Stimulated activated CD4-positive, alpha-beta T cell treated with anti-CD3 and anti-CD28 coated beads, Interleukin-2, amount 100 ng/mL, for 48 hours (primary cell): ENCODE data around the gene ECEL1.
"Not testable (repeated sequence)": the region's sequence is repeated elsewhere in the genome, so short reads cannot be mapped to it uniquely, and the experiment has no call there.

Experiments used
- DNase-seq, 2 donors: peaks; one replicate each; pipeline ENCODE4 v3.0.0-alpha.2; 2020

ECEL1 gene

DNA sequence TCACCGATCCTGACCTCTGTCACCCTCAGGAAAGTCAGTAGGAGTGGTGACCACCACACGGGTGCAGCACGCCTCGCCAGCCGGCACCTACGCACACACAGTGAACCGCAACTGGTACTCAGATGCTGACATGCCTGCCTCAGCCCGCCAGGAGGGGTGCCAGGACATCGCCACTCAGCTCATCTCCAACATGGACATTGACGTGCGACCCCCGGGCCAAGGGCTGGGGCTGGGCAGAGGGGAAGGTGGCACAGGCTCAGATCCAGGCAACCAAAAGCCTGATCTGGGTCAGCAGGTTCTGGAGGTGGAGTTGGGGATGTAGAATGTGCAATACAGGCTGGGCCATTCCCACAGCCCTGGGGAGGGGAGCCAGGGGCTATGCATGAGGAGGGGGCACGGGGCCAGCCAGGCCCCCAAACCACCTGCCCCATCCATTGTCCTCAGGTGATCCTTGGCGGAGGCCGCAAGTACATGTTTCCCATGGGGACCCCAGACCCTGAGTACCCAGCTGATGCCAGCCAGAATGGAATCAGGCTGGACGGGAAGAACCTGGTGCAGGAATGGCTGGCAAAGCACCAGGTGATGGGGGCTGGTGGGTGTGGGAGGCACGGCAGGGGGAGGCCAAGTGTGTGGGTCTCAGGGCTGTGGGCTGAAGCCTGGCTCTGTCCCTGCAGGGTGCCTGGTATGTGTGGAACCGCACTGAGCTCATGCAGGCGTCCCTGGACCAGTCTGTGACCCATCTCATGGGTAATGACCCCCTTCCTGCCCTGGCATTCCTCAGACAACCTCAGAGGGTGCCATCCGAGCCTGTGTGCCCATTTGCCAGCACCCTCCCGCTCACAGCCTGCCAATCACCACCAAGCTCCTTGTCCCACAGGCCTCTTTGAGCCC, 30.3 kb downstream of the ECEL1 start:
- DNase-seq, result no peak

GRCh38 chr2:232456296-232457120, 31.1 kb downstream of the ECEL1 start:
- DNase-seq, result no peak

DNA sequence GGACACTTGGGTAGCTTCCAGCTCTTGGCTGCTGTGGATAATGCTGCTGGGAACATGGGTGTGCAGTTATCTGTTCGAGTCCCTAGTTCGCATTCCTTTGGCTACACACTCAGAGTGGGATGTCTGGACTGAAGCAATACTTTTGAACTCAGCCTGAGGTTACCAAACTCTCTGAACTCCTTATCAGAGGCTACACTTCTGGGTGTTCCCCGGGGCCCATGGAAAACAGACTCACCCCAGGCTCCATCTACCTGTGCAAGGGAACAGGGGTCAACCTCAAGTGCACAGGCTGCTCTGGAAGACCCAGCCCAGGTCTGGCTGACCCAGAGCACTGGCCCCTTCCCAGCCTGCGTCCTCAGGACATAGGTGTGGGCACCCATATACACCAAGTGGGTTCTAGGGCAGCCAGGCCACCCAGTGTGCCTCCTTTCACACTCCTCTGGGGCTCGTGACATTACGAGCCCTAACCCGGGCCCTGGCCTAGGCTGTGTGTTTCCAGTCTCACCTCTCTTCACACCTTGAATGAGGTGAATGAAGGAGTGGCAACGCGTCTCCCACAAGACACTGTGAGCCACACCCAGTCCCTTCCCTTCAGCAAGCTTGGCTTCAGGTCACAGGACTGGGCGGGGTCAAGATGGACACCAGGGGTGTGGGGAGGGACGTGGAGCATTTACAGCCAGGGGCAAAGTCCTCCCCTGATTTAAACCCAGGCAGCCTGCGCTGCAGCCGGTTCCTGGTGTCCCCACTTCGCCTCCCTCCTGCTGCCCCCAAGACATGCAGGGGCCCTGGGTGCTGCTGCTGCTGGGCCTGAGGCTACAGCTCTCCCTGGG, 32.0 kb downstream of the ECEL1 start, which contains the start of gene ALPI:
ALPI (plus strand) TSS at position 728 of the 830 bp plus-strand sequence; CDS start at position 775, 47 bp downstream.
- no peak for DNase-seq

- no peak for DNase-seq
These were observed 33.0 kb downstream of the ECEL1 start for GRCh38 chr2:232454630-232455029.

DNA sequence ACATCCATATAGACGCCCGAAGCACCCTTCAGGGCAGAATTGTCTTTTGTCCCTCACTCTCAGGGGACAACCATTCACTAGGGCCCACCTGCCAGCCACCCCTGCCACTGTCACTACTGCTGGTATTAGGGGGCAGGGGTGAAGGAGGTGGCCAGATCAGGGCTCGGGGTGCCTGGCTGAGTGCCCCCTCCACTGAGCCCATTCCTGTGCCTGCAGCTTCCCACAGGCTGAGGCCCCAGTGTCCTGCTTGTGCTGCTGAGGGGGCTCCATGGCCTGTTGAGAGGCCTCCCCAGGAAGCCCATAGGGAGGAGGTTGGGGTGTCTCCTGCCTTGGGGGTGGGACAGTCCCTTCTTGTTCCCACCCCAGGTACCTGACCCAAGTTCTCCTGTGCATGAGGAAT, 36.0 kb downstream of the ECEL1 start:
- not testable (repeated sequence) for DNase-seq

DNA sequence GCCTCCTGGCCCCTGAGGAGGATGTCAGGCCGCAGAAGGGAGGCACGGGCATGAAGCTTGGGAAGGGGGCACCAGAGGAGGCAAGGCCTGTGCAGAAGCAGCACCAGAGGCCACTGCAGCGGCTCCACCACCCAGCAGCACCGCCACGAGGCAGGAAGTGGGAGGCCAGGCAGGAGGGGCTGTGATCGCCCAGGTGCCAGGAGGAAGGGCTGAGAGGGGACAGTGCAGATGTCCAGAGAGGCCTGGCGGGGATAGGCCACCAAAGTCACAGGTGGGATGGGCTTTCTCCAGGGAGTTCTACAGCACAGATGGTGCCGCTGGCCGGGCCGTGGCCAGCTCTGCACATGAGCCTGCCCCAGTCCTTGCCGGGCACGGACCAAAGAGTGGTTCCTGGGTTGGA, 37.7 kb downstream of the ECEL1 start:
- no peak for DNase-seq

DNA sequence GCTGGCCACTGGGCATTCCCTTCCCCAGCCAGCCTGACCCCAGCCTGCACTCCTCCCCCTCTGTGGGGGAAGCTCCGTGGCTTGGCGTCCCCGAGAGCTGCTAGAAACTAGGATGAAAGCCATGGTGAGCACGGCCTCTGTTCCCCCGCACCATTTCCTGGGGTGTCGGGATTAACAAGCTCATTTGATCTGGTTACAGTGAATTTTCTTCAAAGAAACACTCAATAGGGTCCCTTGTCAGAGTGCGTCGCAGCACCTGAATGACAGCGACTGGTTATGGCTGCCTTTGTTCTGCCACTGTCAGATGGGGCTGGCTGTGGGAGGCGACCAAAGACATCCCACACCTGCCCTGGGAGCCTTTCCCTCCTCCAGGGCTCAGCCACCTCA, 39.3 kb downstream of the ECEL1 start:
- DNase-seq, result no peak

DNA sequence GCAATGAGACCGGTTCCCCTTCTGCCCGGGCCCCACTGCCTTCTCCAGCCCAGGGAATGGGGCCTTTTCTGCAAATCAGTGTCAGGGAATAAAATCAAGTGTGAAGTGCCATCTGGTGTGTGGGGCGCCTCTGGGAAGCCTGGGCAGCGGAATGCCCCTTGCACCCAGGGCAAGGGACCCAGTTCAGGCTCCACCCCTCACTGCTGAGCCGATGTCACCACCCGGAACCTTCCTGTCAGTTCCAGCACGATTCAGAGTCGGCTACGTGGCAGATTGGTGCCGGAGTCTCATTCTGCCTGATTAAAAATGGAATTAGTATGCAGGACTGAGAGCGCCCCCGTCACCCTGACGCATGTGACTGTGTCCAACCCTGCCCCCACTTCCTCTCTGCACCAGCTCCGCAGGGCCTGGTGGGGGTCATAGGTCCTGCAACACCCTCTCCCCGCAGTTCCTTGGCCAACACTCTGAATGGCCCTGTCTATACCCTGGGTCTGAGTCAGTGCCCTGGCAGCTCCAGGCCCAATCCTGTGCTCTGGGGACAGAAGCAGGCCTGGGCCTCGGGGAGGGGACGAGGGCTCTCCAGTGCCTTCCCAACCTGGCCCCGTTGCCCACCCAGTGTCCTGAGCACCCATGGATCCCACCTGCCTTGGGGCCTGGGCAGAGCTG, 39.9 kb downstream of the ECEL1 start:
- no peak for DNase-seq

DNA sequence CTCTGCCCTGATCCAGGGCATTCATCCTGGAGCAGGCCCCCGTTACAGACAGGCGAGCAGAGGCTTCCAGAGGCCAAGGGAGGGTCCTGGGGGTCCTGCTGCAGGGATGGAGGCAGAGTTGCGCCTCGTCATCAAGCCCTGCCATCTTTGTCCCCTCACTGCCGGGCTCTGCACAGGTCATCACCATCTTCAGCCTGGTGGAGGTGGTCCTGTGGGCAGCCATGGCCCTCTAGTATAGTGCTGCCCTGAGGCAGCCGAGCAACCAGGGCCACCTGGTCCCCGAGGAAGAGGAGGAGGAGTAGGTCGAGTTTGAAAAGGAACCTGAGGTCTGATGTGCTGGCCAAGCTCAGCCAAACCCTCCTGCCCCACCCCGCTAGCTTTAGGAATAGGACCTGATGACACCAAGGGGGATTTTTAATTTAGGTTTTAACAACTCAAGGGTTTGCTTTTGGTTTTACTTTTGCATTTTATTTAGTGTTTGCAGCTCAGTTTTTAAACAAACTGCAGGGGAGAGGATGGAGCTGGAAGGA, 40.5 kb downstream of the ECEL1 start:
- no peak for DNase-seq

DNA sequence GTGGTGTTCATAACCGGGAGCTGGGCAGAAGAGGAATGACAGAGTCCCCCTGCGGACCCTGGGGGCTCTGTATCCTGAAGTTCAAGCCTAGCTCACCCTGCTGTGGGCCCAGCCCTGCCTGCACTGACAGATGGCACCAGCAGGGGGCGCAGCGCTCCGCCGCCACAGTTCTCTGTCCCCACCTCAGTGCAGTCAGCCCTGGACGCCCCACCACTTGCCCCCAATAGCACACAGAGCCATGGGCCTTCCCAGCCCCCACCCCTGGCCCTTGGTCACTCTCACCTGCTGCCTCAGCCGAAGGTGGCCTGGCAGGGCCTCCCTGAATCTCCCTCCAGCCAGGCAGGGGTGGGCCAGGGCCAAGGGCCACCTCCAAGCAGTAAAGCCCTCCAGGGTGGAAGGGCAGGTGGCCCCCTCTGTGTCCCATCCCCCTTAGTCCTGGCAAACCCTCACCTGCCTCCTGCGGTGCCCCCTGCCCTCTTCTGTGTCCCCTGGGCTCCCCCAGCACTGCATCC, 41.3 kb downstream of the ECEL1 start:
- not testable (repeated sequence) for DNase-seq

DNA sequence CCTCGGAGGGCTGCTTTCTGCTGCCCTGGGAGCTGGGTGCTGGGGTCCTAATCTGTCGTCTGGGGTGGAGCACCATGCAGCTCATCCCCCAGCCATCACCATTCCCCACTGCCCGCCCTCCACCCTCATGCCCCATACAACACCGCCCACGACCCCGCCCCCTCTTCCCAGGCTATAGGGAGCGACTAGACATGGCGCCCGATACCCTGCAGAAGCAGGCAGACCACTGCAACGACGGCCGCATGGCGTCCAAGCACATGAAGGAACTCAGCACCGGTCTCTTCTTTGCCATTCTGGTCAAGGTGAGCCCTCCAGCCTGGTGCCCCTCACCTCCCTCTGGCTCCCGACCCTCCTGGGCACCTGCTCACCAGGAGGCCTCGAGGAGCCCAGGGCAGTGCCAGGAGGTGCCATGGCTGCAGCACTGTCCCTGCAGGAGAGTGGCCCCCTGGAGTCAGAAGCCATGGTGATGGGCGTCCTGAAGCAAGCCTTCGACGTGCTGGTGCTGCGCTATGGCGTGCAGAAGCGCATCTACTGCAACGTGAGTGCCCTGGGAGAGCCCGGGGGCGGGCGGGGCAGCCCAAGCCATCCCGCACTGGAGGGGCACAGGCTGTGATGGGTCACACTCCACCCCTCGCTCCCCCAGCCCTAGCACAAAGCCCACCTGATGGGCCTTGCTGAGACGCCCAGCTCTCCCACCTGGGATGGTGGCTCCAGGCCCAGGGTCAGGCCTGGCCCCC, 42.3 kb downstream of the ECEL1 start:
- DNase-seq, result not testable (repeated sequence)

GRCh38 chr2:232444409-232445148, 43.1 kb downstream of the ECEL1 start:
- peak; percentile 74 to 75 for DNase-seq

GRCh38 chr2:232443669-232444408, 43.8 kb downstream of the ECEL1 start:
- DNase-seq, result not testable (repeated sequence)

- not testable (repeated sequence) for DNase-seq
These were observed 44.6 kb downstream of the ECEL1 start for GRCh38 chr2:232443047-232443446.

DNA sequence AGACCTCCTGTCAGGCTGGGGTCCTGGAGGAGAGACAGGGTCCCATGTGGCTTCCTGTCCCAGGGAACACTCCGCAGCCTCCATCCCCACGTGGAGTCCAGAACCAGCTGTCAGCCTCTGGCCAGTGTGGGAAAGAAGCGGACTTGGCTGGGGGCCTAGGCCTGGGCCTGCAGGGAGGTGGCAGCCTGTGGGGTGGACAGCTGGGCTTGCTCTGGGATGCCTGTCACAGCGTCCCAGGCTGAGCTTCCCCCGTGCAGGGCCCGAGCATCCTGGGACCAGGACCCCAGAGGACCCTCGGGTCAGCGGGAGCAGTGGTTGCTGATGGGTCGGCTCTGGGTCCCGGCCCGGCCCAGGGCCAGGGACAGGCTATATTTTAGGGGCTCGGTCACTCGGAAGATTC, 45.2 kb downstream of the ECEL1 start:
- DNase-seq, result not testable (repeated sequence)

DNA sequence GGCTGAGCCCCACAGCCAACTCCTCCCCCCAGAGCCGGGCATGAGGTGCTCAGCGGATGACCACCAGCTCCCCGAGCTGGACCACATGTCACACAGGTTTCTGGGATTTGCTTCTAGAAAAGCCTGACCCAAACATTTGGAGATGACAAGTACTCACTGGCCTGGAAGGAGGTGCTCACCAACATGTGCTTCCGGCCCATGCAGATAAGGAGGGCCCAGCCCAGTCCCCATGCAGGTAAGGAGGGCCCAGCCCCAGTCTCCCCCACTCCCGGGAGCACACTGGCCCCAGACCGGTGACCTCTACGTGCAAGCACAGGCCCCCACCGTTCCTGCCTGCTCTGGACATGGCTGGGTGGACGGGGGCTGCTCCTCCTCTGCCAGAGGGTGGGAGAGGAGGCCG, 45.7 kb downstream of the ECEL1 start:
- DNase-seq, result not testable (repeated sequence)

DNA sequence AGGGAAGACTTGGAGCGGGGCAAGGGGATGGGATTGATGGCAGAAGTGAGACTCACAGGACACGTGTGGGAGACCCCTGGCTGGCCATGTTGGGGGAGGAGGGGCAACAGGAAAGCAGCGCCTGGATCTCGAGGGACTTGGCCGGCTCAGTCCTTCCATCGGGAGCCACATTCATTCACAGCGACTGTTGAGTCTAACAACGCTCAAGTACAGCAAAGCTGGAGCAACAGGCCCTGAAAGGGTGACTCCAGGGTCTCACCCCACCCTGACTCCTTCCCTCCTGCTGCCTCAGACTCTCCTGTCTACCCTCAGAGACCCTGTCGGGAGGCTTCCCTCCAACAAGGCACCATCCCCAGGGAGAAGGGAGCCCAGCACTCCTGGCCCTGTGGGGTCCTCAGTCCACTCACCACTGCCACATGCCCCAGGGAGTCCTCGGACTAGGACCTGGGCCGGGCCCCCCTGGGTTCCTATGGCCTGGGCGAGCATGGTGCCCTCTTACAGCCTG, 46.4 kb downstream of the ECEL1 start:
- DNase-seq, result no peak

GRCh38 chr2:232440220-232441018, 47.2 kb downstream of the ECEL1 start:
- peak; percentile 93 to 94 for DNase-seq
